NCI-H460 (cell line): ENCODE measurements around the gene NR4A1. TPM values are rescaled to one million over a fixed set of nuclear protein-coding genes. Genes with fewer than 3 reads are reported as not detected.
A peak's percentile ranks its signal among the peaks of the same experiment; 100 is the strongest.

ENCODE experiments used
- DNase-seq: peaks from one replicate; pipeline ENCODE4 v3.0.0-alpha.2; 2016; ENCODE audit warnings: low read depth; ENCODE audit errors: extremely low read depth
- total RNA-seq: library from RNA; depleted of rRNA; stranded (reverse); fragments of >200 nt; shearing (Covaris generic); gene quantifications from 2 replicates; pipeline ENCODE4 v1.2.3, GENCODE V29; 2014

Gene NR4A1
- total RNA-seq, 1 experiment from 2014 or later: 94.6 TPM

DNA sequence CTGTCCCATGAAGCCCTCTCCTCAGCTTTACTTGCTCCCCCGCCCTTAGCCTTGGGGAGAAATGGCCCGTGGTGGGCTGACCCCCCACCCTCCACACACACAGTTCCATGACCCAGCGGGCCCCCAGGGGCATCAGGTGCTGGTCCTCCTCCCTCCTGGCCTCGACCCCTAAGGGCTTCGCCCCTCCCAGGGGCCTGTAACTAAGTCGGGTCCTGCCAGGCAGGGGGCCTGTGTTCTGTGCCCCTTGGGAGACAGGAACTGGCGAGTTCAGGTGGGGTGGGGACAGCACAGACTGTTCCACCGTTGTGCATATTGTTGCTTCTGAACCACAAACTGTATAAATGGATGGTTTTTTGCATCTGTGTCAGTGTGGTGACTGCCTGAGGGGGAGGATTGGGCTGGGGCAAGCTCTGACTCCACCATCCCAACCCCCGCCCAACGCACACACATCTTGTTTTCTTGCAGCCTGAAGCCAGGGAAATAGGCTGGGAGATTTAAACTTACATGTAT is 35.7 kb upstream of the NR4A1 start:
- DNase-seq: no peak

GRCh38 chr12:52018433-52019112 is 32.7 kb upstream of the NR4A1 start:
- no peak for DNase-seq

DNA sequence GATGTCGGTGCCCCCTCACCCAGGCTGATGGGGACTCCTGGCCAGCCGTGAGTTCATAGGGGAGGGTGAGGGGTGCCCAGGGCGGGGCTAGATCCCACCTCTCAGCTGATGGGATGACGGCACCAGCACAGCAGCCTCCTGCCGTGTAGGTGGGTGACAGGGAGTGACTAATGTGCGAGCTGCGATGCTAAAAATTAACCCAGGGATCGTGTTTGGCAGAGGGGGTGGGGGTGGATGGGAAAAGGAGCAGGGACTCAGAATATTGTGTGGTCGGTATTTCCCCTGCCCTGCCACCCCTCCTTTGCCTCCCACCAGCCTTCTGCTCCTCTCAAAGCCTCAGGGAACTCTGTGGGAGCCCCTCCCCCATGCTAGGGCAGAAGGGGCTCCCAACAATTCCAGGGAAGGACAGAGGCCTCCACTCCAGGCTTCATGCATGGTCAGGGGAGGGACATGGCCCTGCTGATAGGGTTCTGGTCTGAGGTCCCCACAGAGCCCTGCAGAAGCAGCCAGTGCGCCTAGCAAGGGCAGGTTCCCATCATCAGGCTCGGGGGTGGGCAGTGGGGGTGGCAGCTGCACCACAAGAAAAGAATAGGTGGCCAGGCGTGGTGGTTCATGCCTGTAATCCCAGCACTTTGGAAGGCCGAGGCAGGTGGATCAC is 32.0 kb upstream of the NR4A1 start:
- DNase-seq: no peak

DNA sequence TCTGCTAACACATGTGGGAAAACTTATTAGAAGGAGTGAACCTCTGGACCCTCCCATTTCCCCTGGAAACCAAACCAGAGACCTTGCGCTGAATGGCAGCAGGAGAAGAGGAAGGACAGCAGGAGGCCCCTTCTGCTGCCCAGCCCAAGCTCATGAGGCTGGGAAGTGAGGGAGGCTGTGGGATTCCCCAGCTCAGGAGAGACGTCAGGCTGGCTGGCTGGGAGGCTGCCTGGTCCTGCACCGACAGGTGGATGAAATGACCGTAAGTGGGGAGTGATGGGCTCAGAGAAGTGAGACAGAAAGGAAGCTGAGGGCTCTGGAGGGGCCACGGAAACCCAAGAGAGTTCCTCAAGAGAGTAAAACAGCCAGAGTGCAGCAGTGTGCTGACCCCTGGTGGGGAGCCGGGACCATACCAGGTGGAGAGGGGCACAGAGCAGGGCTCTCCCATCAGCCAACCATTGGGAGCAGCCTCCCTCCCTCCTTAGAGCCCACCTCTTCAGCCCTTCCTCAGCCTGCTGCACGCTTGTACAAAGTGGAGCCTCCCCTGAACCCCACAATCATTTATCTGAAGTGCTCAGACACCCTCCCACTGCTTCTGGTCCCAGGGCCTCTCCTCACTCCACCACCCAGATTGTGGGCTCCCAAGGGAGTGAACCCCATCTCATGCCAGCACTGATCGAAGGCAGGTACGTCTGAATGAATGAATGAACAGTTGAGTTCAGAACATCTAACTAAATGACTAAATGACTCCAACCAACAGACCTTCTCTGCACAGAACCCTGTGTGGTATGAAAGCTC is 30.5 kb upstream of the NR4A1 start:
- DNase-seq: peak; percentile 33

GRCh38 chr12:52022841-52023181 is 28.4 kb upstream of the NR4A1 start:
- DNase-seq: no peak

DNA sequence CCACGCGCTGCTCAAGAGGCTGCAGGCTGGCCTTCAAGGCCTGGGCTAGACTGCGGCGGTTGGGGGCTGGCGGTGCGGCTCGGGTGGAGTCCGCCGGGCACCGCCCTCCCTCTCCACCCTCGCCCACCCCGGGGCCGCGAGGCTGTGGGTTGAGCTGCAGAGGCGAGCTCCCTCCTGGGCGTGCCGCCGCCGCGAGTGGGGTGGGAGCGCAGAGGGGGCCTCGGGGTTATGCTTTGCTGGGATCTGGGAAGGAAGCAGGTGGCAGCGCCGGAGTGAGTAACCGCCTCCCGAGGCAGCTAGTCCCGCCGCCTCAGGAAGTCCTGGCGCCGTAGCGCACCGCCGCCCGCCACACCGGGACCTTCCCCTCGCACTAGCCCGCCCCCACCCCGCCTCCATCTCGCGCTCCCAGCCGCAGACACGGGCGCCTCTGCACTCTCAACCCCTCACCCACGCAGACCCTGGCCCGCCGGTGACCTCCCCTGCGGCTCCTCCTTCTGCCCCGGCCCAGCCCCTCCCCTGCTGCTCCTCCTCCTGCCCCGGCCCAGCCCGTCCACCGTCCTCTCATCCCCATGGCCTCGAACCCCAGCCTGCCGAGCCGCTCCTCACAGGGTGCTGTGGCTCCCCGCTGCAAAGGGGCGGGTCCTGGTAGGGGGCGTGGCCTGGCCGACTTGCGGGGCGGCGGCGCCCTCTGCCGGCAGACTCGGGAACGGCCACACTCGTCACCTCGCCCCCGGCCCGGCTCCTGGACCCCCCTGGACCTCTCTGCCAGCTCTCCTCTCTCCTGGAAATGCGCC is 27.9 kb upstream of the NR4A1 start:
- DNase-seq: peak; percentile 66

GRCh38 chr12:52023976-52024688 is 27.1 kb upstream of the NR4A1 start:
- DNase-seq: no peak

GRCh38 chr12:52024845-52025230 is 26.4 kb upstream of the NR4A1 start:
- DNase-seq: no peak

DNA sequence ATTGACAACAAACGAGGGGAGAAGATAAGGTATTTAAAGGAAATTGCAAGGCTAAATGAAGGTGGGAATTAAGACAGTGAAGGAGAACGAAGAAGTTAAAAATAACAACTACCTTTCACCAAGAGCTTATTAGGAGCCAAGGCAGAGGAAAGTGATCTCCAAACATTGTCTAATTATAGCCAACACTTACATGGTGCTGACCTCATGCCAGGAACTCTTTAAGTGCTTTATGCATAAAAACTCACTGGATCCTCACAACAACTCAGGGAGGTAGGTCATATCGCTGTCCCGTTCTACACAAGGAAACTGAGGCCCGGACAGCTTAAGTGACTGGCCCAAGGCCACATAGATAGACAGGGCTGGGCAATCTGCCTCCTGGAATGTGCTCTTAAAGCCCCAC is 25.0 kb upstream of the NR4A1 start:
- DNase-seq: no peak

DNA sequence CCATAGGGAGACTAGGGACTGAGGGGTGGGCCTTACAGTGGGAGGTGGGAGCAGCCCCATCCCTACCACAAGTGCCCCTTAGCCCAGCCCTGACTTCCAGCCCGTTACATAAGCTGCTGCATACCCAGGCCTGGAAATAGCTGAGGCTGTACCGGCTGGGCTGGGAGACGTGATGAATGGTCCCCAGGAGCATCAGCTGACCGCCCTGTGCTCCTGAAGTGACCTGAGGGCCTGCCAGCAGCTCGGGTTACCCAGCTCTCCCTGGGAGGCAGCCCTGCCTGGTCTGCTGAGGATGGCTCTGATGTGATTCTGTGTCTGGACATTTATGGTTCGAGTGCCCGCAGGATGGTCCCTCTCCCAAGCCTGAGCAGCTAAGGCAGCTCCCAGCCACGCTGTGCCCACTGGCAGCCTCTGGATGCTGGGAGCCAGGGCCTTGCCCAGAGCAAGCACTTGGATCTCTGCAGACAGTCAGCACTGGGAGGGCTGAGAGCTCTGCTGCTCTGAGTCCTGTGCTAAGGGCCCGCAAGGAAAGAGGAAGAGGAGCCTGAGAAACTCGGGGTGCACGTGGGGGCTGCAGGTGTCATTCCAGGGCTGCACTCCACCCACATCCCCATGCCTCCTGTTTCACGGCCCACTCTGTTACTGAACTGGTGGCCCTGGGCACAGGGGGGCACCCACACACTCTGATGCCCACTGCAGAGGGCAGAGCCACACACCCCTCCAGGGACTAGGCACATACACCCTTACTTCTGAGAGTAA is 24.0 kb upstream of the NR4A1 start:
- no peak for DNase-seq

GRCh38 chr12:52029685-52030084 is 21.6 kb upstream of the NR4A1 start:
- no peak for DNase-seq

- no peak for DNase-seq
These were observed 18.8 kb upstream of the NR4A1 start for GRCh38 chr12:52032446-52032803.

DNA sequence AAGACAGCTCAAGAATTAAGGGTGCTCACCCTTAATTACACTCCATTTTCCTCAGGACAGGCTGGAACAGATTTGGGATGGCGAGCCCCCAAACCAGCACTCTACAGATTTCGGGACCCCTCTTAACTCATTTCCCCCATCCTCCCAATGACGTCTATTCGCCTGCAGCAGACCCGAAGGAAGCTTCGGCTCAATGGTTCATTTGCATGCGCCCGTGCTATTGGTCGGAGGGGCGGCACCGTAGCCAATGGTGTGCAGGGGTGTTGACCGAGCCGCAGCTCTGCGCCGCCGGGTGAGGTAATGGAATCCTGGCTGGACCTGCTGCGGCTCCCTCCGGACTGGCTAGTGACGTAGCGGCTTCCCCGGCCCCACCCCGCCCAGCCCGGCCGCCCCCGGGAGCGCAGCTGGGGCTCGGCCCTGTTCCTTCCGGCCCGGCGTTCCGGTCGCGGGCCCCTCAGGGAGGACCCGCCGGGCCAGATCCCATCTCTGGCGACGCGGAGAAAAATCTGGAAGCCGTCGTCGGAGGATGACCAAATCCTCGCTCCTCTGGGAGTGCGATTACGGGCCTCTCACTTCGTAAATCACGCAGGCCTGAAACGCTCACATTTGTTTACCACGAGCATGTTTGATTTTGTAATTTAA is 18.3 kb upstream of the NR4A1 start:
- peak; percentile 97 for DNase-seq

GRCh38 chr12:52033446-52034140 is 17.6 kb upstream of the NR4A1 start:
- no peak for DNase-seq

GRCh38 chr12:52035190-52035589 is 16.1 kb upstream of the NR4A1 start:
- no peak for DNase-seq

DNA sequence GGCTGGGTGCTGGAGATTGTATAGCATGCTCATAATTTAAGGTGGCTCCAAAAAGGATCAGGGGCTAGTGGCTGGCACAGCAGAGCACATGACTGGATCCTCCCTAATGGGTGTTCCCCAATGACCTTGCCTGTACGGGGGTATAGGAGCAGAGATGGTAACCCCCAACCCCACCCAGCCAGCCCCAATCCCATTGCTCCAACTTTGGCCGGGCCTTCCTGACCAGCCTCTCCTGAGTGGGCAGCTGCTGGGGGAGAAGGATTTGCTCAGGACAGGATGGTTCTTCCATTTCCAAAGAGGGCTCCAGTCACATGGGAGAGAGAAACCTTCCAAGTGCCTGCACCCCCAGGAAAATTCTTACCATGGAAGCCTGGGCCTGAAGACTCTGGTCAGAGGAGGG is 15.3 kb upstream of the NR4A1 start:
- DNase-seq: no peak

DNA sequence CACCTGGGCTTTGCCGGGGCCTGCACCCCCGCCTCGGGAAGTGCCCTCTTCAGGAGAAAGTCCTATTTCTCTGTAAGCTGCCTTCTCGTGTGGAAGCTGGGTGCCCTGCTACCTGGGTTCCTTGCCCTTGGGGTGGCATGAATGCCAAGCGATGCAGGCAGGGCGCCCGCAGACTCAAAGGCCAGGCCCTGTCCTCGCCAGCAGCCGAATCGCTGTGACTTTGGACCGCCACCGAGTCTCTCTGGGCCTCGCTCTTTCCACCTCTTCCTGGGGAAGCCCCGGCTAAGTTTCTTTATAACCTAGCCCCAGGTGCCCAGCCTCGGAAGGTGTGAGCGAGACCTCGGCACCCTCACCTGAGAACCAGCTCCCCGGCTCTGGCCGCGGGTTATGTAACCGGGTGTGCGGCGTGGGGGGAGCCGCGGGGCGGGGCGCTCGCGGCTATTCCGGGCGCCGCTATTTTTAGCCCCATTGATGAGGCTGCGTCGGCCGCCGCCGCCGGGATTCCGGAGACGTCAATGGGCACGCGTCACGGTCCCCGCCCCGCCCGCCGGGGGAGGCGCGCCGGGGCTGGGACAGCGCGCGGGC is 14.6 kb upstream of the NR4A1 start:
- peak; percentile 85 for DNase-seq

DNA sequence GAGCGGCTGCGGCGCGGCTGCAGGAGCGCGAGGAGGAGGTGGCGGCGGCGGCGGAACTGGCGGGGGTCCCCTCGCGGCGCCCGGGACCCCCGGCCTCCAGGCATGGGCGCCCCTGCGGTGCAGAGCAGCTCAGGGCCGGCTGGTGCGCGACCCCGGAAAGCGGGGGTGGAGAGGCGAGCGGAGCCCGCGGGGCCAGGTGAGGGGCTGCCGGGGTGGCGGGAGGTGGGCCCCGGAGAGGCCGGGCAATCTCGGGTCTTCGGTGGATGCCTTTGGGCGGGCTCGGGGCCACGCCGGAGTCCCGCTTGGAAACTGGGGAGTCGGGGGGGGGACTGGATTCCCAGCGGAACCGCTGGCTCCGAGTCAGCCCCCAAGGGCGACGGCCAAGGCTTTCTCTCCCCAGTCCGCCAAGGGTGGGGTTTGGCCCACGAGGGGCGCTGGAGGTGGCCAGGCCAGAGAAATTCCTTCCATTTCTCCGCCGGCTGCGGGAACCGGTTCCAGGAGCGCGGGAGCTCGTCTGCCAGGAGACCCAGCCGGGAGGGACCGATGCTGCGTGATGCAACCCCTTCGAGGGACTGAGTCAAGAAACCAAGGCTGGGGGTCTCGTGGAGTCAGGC is 13.9 kb upstream of the NR4A1 start:
- DNase-seq: no peak
